ENCODE measurements around the gene MXRA8. TPM values are rescaled to one million over a fixed set of nuclear protein-coding genes. Genes with fewer than 3 reads are reported as not detected.

The MXRA8 gene
- total RNA-seq, 1 experiment from 2014 or later = 25.3 TPM

DNA sequence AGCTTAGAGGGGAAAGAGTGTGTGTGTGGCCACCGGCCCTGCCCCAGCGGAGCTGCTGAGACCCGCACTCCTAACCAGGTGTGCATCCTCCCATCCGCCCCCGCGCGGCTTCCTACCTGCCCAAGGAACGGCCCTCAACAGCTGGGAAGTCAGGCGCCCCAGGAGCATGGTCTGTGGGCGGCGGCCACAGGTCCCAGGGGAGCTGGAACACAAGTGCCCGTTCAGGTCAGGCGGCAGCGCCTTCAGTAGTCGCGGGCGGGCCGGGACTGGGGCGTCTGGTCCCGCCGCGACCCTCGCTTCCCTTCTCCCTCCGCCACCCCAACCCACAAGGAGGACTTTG lies 16.2 kb upstream of the MXRA8 start:
- Histone ChIP-seq H3K9me2 (replicated peaks; ENCODE audit: low read length) (no peaks in the 10 kb centered on the region), H3K9me3 (ENCODE audit: low read length) (no peaks in the 10 kb centered on the region), H4K20me1 (ENCODE audit: low read length) (no peaks in the 10 kb centered on the region), H3K27ac (ENCODE audit: low read length) (peak overlapping the region; percentile 77), H3K36me3 (ENCODE audit: low read depth, low read length) (peaks cover 10% of the 10 kb centered on the region; the same call in 1 of the 2 replicates), H3K9ac (ENCODE audit: low read length) (peak overlapping the region; percentile 98), H3F3A (ENCODE audit: low read length, unreplicated experiment) (peaks cover 9% of the 10 kb centered on the region), H2AFZ (ENCODE audit: low read length) (peak overlapping the region; percentile 72), H3K4me1 (ENCODE audit: insufficient read depth, low read length) (peaks cover 20% of the 10 kb centered on the region), H3K4me3 (ENCODE audit: low read length) (peak overlapping the region; percentile 96), H3K4me2 (ENCODE audit: low read length) (peak overlapping the region; percentile 99), H3K79me2 (ENCODE audit: low read length) (peaks cover 35% of the 10 kb centered on the region), H3K27me3 (ENCODE audit: low read length) (no peaks in the 10 kb centered on the region)
- no peak for TF ChIP-seq EZH2 (IDR thresholded peaks at IDR 0.05; ENCODE audit: low read length, unreplicated experiment)
- ChIA-PET POLR2A (ENCODE audit: unreplicated experiment) (interaction anchor here (0.8 to 1.2 kb wide), 2 partner anchors 27 kb away, joined by 3 to 4 read pairs; no protein-coding TSS in a partner anchor), CTCF (interaction anchor here (0.9 to 1.2 kb wide), 3 partner anchors 28 to 131 kb away, joined by 3 to 5 read pairs (median 4); no protein-coding TSS in a partner anchor)
- intact Hi-C loops (cut with micrococcal nuclease) = loop anchor here (2.0 kb wide), 1 partner anchor 30 kb away; no protein-coding TSS in a partner anchor
- BruUV-seq (replicated peaks) = no TSS peak
- peak; percentile 1 for ATAC-seq
- DNase-seq = no peak

- peak overlapping the region; percentile 96 for H3K4me3 ChIP-seq (ENCODE audit: low read length)
- peaks cover 9% of the 10 kb centered on the region for H3F3A ChIP-seq (ENCODE audit: low read length, unreplicated experiment)
- H4K20me1 ChIP-seq (ENCODE audit: low read length) = no peaks in the 10 kb centered on the region
- peaks cover 35% of the 10 kb centered on the region for H3K79me2 ChIP-seq (ENCODE audit: low read length)
- no peak for ATAC-seq
- H3K9me3 ChIP-seq (ENCODE audit: low read length) = no peaks in the 10 kb centered on the region
- DNase-seq = no peak
- TF ChIP-seq EZH2 (IDR thresholded peaks at IDR 0.05; ENCODE audit: low read length, unreplicated experiment) (no peak), EZH2phosphoT487 (IDR thresholded peaks at IDR 0.05; ENCODE audit: borderline replicate concordance, low read length) (no peak)
- TF ChIP-seq, protein P1, sequence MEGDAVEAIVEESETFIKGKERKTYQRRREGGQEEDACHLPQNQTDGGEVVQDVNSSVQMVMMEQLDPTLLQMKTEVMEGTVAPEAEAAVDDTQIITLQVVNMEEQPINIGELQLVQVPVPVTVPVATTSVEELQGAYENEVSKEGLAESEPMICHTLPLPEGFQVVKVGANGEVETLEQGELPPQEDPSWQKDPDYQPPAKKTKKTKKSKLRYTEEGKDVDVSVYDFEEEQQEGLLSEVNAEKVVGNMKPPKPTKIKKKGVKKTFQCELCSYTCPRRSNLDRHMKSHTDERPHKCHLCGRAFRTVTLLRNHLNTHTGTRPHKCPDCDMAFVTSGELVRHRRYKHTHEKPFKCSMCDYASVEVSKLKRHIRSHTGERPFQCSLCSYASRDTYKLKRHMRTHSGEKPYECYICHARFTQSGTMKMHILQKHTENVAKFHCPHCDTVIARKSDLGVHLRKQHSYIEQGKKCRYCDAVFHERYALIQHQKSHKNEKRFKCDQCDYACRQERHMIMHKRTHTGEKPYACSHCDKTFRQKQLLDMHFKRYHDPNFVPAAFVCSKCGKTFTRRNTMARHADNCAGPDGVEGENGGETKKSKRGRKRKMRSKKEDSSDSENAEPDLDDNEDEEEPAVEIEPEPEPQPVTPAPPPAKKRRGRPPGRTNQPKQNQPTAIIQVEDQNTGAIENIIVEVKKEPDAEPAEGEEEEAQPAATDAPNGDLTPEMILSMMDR (conservative IDR thresholded peaks at IDR 0.05; ENCODE audit: low read depth, low read length) = no peak
- peak overlapping the region; percentile 99 for H3K4me2 ChIP-seq (ENCODE audit: low read length)
- H2AFZ ChIP-seq (ENCODE audit: low read length) = no peak overlapping the region
- peak overlapping the region; percentile 98 for H3K9ac ChIP-seq (ENCODE audit: low read length)
- BruUV-seq (replicated peaks) = TSS peak; percentile 69
- H3K36me3 ChIP-seq (ENCODE audit: low read depth, low read length) = peaks cover 10% of the 10 kb centered on the region; the same call in 1 of the 2 replicates
- POLR2A ChIA-PET (ENCODE audit: unreplicated experiment) = interaction anchor here (0.6 to 1.2 kb wide), 2 partner anchors 26 to 373 kb away, joined by 4 read pairs; no protein-coding TSS in a partner anchor
- intact Hi-C loops (cut with micrococcal nuclease) = loop anchor here (2.0 kb wide), 1 partner anchor 29 kb away; no protein-coding TSS in a partner anchor
- CTCF ChIA-PET = interaction anchor here (1.2 kb wide), 1 partner anchor 131 kb away, joined by 3 read pairs; no protein-coding TSS in a partner anchor
- peaks cover 20% of the 10 kb centered on the region for H3K4me1 ChIP-seq (ENCODE audit: insufficient read depth, low read length)
- H3K9me2 ChIP-seq (replicated peaks; ENCODE audit: low read length) = no peaks in the 10 kb centered on the region
- no peak overlapping the region for H3K27ac ChIP-seq (ENCODE audit: low read length)
- no peaks in the 10 kb centered on the region for H3K27me3 ChIP-seq (ENCODE audit: low read length)
Measured at GRCh38 chr1:1373815-1374588, 15.6 kb upstream of the MXRA8 start.

DNA sequence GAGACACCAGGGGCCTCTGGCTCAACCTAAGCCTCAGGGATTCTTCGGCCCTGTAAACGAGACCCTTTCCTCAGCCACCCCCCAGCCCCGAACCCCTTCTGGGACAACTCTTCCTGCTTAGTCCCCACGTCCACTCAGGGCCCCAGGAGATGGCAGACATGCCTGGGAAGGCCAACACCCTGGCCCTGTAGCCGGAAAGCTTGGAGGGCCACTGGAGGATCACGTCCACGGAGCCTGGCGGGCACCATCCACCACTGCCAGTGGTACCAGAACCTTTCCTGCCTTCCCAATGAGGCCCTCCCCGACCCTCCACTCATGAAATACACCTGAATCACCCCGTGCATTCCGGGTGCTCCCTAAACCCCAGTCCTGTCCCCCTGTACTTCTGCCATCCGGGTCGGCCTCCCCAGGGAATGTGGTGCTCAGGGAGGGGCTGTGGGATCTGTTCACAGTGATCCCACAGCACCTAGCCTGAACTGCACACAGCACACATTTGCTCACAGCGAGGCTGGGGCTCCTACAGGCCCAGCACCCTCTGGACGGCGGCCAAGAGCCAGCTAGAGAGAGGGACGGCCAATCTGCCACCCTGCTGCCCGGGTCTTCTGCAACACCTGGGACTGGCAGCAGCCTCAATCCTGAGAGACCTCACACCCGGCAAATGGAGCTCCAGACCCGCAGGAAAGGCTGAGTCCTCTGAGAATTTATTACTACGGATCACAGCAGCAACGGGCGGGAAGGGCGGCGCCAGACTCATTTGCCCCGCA lies 14.9 kb upstream of the MXRA8 start:
- DNase-seq (no peak), ATAC-seq (no peak)
- Histone ChIP-seq H3K27ac (ENCODE audit: low read length) (no peak overlapping the region), H3F3A (ENCODE audit: low read length, unreplicated experiment) (peaks cover 9% of the 10 kb centered on the region), H3K9ac (ENCODE audit: low read length) (peak overlapping the region; percentile 98; the same call in 1 of the 2 replicates), H3K4me1 (ENCODE audit: insufficient read depth, low read length) (peaks cover 20% of the 10 kb centered on the region), H3K27me3 (ENCODE audit: low read length) (no peaks in the 10 kb centered on the region), H3K9me2 (replicated peaks; ENCODE audit: low read length) (no peaks in the 10 kb centered on the region), H3K4me3 (ENCODE audit: low read length) (peak overlapping the region; percentile 96), H3K4me2 (ENCODE audit: low read length) (peak overlapping the region; percentile 99), H3K9me3 (ENCODE audit: low read length) (no peaks in the 10 kb centered on the region), H3K36me3 (ENCODE audit: low read depth, low read length) (peaks cover 10% of the 10 kb centered on the region; the same call in 1 of the 2 replicates), H3K79me2 (ENCODE audit: low read length) (peaks cover 35% of the 10 kb centered on the region), H2AFZ (ENCODE audit: low read length) (no peak overlapping the region), H4K20me1 (ENCODE audit: low read length) (no peaks in the 10 kb centered on the region)
- ChIA-PET CTCF (interaction anchor here (1.2 kb wide), 1 partner anchor 131 kb away, joined by 3 read pairs; no protein-coding TSS in a partner anchor), POLR2A (ENCODE audit: unreplicated experiment) (interaction anchor here (0.6 kb wide), 1 partner anchor 372 kb away, joined by 4 read pairs; no protein-coding TSS in a partner anchor)
- no TSS peak for BruUV-seq (replicated peaks)
- TF ChIP-seq, protein P1 (conservative IDR thresholded peaks at IDR 0.05; ENCODE audit: low read depth, low read length) = no peak
- TF ChIP-seq EZH2phosphoT487 (IDR thresholded peaks at IDR 0.05; ENCODE audit: borderline replicate concordance, low read length) = no peak
- TF ChIP-seq EZH2 (IDR thresholded peaks at IDR 0.05; ENCODE audit: low read length, unreplicated experiment) = no peak
- intact Hi-C loops (cut with micrococcal nuclease) = no loop called here

Data from PC-3 (cell line).